HFFc6 (cell line): Measurements from ENCODE around the gene CAPN13. TPM values are rescaled to one million over a fixed set of nuclear protein-coding genes. Genes with fewer than 3 reads are reported as not detected.

Experiments used
- DNase-seq: peaks from one replicate; pipeline ENCODE4 v3.0.0-alpha.2; 2018
- H3K27ac Mint-ChIP-seq: 2 replicates; pipeline ENCODE4 v1.8.0; 2020; ENCODE audit warnings: mild to moderate bottlenecking, mixed read lengths
- H3K27me3 Mint-ChIP-seq: 2 replicates; pipeline ENCODE4 v1.8.0; 2021; ENCODE audit warnings: mild to moderate bottlenecking, moderate library complexity, mixed read lengths; ENCODE audit not compliant: insufficient read depth
- H3K36me3 Mint-ChIP-seq: 2 replicates; pipeline ENCODE4 v1.8.0; 2021; ENCODE audit warnings: low read depth, mixed read lengths
- H3K4me1 Mint-ChIP-seq: 2 replicates; pipeline ENCODE4 v1.8.0; 2020; ENCODE audit warnings: low read depth, mixed read lengths
- H3K4me3 Mint-ChIP-seq: 2 replicates; pipeline ENCODE4 v1.8.0; 2020; ENCODE audit warnings: mild to moderate bottlenecking, moderate library complexity, mixed read lengths
- H3K9me3 Mint-ChIP-seq: 2 replicates; pipeline ENCODE4 v1.8.0; 2020; ENCODE audit warnings: mild to moderate bottlenecking, mixed read lengths
- total RNA-seq, 6 experiments: library from RNA; stranded (reverse); fragmentation: NEBNext Ultra II Directional; extraction: Animal tissue kit (Norgen Biotek cat#: 25700); gene quantifications; 2 replicates in 1 of 6; 3 replicates in 5 of 6; pipeline ENCODE4 v1.2.3, GENCODE V29; 2021
- TF ChIP-seq, protein P1 (sequence below): fragments of 200-600 bp; sonication (generic); IDR thresholded peaks from 2 replicates; pipeline ENCODE4 v1.5.0; 2021; ENCODE audit warnings: antibody characterized with exemption, mild to moderate bottlenecking

Gene CAPN13
- total RNA-seq, 6 experiments from 2014 or later, result not detected

DNA sequence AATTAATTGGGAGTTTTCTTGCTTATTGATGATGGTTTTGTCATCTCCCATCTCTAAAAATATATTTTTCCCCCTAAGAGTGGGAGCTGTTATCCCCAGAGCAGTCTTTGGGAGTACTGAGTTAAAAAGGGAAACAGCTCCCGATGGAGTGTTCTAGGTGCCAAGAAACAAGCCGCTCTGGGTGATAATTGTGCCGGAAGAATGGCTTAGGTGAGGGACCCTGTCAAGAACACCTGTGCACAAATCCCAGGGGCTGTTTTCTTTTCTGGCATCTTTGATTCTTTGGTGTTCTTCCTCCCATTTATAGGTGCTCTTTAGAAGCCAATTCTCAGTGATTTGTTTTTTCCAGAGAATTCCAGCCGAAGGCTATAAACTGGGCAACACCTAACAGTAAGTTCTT, 1.4 kb upstream of the CAPN13 start:
- H3K4me1 Mint-ChIP-seq, result no peaks in the 10 kb centered on the region
- H3K4me3 Mint-ChIP-seq, result no peak overlapping the region
- no peaks in the 10 kb centered on the region; the same call in 1 of the 2 replicates for H3K9me3 Mint-ChIP-seq
- no peak overlapping the region for H3K27ac Mint-ChIP-seq
- H3K27me3 Mint-ChIP-seq, result no peaks in the 10 kb centered on the region; the same call in none of the 2 replicates
- no peaks in the 10 kb centered on the region for H3K36me3 Mint-ChIP-seq
- TF ChIP-seq, protein P1, sequence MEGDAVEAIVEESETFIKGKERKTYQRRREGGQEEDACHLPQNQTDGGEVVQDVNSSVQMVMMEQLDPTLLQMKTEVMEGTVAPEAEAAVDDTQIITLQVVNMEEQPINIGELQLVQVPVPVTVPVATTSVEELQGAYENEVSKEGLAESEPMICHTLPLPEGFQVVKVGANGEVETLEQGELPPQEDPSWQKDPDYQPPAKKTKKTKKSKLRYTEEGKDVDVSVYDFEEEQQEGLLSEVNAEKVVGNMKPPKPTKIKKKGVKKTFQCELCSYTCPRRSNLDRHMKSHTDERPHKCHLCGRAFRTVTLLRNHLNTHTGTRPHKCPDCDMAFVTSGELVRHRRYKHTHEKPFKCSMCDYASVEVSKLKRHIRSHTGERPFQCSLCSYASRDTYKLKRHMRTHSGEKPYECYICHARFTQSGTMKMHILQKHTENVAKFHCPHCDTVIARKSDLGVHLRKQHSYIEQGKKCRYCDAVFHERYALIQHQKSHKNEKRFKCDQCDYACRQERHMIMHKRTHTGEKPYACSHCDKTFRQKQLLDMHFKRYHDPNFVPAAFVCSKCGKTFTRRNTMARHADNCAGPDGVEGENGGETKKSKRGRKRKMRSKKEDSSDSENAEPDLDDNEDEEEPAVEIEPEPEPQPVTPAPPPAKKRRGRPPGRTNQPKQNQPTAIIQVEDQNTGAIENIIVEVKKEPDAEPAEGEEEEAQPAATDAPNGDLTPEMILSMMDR, result no peak
- DNase-seq, result no peak

DNA sequence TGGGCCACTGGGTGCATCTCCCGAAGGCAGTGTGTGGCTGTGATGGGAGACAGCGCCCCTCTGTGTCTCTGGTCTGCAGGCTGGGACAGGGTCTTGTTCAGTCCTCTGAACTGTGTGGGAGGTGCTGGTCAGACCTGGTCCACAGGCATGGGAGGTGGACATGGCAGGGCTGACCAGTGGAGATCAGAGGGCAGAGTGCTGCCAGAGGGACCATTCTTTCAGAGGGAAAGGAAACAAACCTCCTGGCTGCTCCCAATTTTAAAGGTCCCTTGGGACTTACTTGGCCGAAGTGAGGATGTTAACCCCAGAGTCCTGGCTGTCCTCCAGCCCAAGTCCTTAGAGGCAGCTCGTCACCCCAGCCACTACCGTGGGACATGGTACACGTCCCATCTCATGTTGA, 4.0 kb downstream of the CAPN13 start:
- Mint-ChIP-seq H3K4me3 (no peak overlapping the region), H3K27ac (no peak overlapping the region)
- TF ChIP-seq, protein P1, result no peak

GRCh38 chr2:30802611-30803010, 4.6 kb downstream of the CAPN13 start:
- Mint-ChIP-seq H3K36me3 (no peaks in the 10 kb centered on the region), H3K27ac (no peak overlapping the region), H3K4me1 (no peaks in the 10 kb centered on the region), H3K27me3 (peaks cover 1% of the 10 kb centered on the region), H3K4me3 (no peak overlapping the region), H3K9me3 (peaks cover 8% of the 10 kb centered on the region; the same call in 1 of the 2 replicates)
- TF ChIP-seq, protein P1, result no peak
- no peak for DNase-seq

More for the DNA sequence above, 4.0 kb downstream of the CAPN13 start:
- Mint-ChIP-seq H3K4me1 (no peaks in the 10 kb centered on the region), H3K9me3 (peaks cover 8% of the 10 kb centered on the region; the same call in 1 of the 2 replicates), H3K36me3 (no peaks in the 10 kb centered on the region), H3K27me3 (peaks cover 1% of the 10 kb centered on the region)
- DNase-seq, result no peak

DNA sequence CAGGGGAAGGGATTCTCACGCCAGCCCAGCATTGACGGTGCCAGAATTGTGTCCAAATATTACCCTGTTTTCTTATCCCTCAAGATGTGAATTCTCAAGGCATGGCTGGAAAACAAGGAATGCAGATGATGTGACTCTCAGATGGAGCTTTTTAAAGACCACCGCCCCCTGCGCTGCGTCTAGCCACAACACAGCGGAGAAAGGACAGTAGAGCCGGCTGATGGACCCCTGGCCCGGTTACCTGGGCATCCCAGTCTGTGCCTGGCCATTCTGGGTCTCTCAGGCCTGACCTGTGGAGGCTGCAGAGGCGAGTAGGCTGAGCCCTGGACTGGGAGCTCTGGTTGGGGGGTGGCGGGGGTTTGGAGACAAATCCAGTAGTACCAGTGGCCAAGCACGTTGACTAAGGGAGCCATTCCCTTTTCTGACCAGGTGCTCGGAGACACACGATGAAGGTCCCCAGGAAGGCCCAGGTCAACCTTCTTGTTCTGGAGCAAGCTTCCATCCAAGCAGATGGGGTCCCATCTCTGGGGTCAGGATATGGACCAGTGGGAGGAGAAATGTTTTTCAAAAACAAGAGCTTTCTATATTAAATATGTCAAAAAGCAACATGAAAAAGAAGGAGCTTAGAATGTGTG, 5.3 kb downstream of the CAPN13 start:
- TF ChIP-seq, protein P1, result no peak
- peaks cover 8% of the 10 kb centered on the region; the same call in 1 of the 2 replicates for H3K9me3 Mint-ChIP-seq
- H3K27me3 Mint-ChIP-seq, result peaks cover 1% of the 10 kb centered on the region
- H3K4me3 Mint-ChIP-seq, result no peak overlapping the region
- no peak overlapping the region for H3K27ac Mint-ChIP-seq
- H3K36me3 Mint-ChIP-seq, result no peaks in the 10 kb centered on the region
- no peak for DNase-seq
- no peaks in the 10 kb centered on the region for H3K4me1 Mint-ChIP-seq

GRCh38 chr2:30800159-30800558, 7.1 kb downstream of the CAPN13 start:
- no peaks in the 10 kb centered on the region for H3K36me3 Mint-ChIP-seq
- H3K4me1 Mint-ChIP-seq, result no peaks in the 10 kb centered on the region

More at GRCh38 chr2:30800159-30800558, 7.1 kb downstream of the CAPN13 start:
- Mint-ChIP-seq H3K27ac (no peak overlapping the region), H3K4me3 (no peak overlapping the region), H3K27me3 (peaks cover 4% of the 10 kb centered on the region), H3K9me3 (peaks cover 8% of the 10 kb centered on the region; the same call in 1 of the 2 replicates)
- no peak for DNase-seq
- TF ChIP-seq, protein P1, result no peak
